NCI-H2107 treated with DMSO at 0.1 percent for 48 hours (cell line): ENCODE measurements around the gene PEPD.

Experiments
- DNase-seq: peaks from one replicate; lab custom pipeline; 2025; ENCODE audit not compliant: unreplicated experiment; lab: John Stamatoyannopoulos, UW

The PEPD gene

DNA sequence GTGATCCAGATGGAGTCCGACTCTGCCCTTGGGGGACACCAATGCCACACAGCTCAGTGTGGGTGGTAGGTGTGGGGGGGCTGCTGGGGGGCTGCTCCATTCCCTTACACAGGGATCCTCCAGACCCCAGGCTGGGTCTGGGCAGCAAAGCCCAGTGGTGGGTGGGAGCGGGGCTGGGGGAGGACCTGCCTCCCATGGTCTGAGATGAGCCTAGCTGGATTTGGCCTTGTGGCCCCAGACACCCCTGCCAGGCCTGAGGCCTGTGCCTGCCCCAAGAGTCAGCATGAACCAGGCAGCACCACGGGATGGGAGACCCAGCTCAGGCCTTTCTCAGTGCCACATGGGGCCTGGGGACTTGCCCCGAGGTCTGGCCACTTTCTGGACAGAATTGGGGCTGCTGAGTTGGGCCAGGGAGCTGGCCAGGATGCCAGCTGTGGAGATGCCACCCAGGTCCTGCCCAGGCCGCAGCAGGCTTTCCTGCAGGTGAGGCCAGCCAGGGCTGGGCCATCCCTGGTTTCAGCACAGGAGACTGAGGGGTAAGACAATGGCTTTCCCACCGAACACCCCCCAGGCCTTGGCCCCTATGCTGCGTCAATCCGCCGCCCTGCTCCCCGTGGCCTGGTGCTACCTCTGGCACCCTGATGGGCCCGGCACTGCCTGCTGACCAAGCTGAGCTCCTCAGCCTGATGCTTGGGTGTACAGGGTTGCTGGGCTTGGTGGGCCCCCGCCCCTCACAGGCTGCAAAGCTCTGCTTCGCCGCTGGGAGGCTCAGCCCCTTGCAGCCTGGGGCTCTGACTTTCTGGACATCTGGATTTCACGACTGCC, 123.8 kb downstream of the PEPD start:
- DNase-seq = no peak

- DNase-seq = no peak
Observed at GRCh38 chr19:33396701-33397535, 124.7 kb downstream of the PEPD start.

GRCh38 chr19:33395561-33396550, 125.7 kb downstream of the PEPD start:
- DNase-seq = no peak

DNA sequence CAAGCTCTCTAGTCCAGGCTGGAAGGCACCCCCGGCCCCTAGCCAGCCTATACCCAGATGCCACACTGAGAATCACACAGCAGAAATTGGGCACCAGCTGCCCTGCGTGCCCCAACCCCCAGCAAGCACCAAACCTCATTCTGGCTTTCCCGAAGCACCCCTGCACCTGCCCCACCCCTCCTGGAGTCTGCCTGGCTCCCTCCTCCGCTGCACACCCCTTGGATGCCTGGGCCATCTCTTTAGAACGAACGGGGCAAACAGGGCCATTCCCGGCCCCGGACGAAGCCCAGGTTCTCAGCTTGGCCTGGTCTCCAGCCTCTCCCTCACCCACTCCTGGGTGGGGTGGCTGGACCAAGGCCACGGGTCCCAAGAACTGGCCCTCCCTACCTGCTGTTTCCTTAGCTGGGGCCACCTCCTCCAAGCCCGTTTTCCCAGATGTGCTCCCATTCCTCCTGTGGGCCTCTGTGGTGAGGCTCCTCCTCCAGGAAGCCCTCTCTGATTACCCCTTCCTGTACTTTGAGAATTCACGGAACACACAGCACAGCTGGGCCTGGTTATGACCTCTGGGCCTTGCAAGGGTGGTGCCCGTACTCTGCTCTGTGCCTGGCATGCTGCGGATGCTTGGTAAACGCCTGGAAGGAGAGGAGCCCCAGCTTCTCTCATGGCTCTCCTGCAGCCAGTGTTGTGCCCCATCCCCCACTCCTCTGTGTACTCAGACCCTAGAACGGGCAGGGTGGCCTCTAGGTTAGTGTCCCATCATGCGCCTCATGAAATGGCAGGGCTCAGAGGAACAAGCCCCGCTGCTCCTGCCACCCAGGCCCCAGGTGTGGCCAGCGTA, 126.6 kb downstream of the PEPD start:
- DNase-seq = no peak

DNA sequence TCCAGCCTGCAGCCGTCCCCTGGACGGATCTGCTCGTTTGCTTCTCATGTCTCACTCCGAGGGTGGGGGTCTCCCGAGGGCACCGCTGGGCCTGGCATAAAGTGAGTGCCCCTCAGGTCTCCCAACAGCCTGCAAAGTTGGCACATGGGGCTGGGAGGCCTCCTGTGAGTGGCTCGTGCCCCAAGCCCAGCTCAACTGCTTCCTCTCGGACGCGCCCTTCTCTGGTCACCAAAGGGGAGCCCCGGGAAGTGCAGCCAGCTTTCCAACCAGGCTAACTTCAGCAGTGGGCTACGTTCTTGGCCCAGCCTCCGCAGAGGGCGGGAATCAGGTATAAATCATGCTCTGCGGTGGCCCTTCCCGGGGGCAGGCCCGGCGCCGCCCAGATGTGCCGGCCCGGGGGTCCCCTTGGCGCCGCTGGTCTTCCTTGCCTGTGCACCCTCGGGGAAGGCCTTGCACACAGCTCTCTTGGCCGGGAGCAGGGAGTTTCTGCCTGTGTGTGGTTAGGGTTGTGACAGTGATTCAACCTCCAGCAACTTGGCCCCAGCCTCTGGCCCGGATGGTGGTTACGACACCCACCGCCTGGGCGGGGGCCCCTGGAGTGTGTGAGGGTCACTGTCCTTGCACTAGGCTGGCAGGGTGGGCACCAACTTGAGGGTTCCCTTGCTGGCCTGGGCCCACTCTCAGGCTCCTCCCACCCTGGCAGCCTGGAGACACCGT, 127.4 kb downstream of the PEPD start:
- DNase-seq = no peak

- DNase-seq = no peak
Observed at GRCh38 chr19:33393286-33394005, 128.1 kb downstream of the PEPD start.

DNA sequence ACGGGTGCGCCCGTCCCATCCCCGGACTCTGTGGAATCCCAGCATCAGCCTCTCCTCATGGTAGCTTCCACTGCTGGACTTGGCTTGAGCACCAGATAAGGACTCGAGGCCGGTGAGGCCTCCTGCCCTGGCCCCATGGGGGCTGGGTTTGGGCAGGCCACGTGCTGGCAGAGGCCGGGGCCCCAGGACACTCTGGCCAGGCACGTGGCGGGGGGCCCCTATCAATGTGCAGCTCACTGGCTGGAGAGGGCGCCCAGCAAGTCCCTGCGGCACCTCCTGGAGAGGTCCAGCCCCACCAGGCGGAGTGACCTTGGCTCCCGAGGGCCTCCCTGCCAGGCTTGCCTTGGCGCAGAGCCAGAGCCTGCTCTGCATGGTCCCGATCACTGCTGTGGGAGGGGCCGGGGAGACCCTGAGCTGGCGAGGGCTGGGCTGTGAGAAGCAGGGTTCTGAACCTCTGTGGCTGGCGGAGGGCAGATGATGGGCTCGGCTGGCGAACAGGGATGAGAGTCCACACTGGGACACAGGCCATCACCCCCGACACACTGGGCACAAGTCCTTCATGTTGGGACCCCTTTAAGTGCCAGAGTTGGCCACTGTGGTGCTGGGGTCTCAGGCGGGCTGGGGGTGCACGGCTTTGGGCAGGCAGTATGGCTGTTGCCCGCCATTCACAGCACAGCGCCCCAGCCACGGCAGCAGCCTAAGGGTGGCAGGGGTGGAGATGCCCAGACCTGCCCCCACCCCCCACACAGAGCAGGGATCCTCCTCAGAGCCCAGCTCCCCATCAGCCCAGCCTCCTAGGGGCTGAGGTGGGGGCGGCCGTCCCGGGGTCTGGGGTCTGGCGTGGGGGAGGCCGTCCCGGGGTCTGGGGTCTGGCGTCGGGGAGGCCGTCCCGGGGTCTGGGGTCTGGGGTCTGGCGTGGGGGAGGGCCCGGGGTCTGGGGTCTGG, 129.0 kb downstream of the PEPD start:
- DNase-seq = no peak

DNA sequence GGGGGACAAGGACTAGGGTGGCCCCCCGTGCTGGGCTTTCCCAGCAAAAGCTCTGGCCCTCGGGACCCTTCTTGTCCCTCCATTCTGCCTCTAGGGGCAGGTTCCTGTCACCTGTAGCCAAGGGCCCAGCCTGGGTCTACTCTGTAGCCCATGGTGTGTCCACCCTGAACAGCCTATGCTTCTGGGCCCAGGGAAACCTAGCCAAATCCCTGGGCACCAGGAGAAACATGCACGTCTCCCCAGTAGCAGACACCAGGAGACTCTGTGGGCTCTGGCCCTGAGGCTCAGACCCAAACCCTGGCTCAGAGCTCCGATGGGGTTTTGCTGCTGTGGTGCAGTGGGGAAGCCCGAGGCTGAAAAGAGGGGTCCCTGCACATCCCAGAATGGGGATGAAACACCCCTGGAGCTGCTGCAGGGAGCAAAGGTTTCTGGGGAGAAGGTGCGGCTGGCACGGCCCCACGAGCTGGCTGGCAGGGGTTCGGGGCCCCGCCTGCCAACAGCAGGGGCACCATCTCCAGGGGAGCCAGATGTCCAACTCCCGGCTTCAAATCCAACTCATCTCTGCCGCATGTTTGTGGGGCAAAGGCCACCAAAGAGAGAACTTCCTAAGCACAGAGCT, 129.9 kb downstream of the PEPD start:
- no peak for DNase-seq

DNA sequence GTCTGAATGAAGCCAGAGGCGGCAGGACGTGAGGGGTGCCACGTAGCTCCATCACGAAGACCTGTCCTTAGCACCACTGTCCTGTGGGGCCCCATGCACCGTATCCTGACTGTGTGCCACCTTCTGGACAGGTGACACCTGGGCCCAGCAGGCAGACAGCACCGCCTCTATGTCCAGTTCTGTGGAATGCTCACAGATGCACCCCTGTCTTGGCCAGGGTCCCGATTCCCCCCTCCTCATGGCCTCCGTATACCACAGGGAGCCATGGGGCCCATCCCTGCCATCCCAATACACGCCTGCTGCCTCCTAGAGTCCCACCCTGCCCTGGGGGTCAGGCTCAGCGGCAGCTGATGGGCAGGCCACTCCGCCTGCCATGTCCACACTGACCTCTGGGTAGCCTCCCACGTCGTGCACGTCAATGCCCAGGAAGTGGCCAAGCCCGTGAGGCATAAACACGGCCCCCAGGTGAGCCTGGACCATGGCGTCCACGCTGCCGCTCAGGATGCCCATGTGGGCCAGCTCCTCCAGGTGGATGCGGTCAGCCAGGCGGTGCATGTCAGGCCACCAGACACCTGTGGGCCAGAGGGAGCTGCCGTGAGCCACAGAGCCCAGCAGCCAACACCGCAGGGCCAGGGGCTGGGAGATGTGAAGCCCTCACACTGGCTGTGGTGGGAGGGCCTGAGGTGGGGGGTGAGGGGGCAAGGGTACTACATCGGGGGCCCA, 130.5 kb downstream of the PEPD start:
- no peak for DNase-seq

DNA sequence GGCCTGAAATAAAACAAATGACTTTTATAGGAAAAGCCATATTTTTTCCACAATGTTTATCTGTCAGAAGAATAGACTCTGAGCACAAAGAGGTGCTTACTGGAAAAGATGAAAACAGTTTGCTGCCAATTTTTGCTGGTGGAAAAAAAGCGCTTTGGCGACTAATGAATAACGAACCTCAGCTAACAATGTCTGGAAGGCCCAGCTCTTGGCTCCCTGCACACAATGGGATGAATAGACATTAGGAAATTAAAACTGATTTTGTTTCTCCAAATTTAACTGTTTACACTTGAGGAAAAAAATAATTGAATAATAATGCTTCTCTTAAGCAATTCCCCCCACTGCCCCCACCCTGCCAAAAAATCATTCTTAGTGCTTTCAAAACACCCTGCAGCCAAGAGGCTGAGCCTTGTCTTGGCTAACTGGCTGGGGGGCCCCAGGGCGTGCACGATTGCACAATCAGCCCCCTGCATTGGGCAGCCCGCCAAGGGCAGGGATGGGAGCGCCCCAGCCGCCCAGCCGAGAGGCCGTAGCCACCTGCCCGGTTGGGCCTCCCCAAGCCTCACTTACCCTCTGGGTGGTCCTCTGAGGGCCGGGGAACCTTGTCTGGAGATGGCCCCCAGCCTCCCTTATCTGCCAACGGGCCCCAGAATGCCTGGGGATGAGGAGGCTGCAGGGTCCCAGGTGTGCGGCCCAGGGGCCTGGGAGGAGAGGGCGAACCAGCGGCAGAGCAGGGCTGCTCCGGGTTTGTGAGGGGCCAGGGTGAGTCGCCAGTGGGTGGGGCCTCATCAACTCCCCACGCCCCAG, 131.3 kb downstream of the PEPD start:
- DNase-seq = no peak

DNA sequence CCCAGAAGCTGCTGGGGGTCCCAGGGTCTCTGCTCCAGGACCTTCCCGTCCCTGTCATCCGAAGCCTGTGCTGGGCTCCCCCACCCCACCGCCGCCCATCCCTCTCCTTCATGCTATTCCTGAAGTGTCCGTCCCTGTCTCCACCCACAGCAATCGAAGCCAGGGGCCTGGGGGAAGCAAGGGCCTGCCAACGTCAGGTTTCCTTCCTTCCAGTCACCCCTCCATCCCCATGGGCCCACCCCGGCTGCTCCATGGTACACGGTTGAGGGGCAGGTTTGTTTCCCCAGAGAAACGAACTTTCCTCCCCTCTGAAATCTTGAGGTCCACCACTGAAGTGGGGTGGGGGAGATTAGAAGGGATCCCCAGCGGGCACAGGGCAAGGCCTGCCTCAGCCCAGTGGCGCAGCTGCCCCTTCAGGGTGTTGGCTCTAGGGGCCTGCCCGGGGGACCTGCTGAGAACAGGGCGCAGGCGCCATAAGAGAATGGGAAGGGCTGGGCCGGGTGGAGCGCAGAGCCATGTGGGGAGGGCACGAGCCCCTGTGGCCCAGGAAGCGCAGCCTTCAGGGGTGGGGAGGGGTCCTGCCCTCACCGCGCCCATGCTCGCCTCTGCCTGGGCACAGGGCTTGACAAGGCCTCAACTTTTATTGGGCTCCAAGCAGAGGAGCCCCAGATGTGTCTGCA, 132.0 kb downstream of the PEPD start:
- DNase-seq = no peak

GRCh38 chr19:33388725-33389420, 132.7 kb downstream of the PEPD start:
- no peak for DNase-seq

DNA sequence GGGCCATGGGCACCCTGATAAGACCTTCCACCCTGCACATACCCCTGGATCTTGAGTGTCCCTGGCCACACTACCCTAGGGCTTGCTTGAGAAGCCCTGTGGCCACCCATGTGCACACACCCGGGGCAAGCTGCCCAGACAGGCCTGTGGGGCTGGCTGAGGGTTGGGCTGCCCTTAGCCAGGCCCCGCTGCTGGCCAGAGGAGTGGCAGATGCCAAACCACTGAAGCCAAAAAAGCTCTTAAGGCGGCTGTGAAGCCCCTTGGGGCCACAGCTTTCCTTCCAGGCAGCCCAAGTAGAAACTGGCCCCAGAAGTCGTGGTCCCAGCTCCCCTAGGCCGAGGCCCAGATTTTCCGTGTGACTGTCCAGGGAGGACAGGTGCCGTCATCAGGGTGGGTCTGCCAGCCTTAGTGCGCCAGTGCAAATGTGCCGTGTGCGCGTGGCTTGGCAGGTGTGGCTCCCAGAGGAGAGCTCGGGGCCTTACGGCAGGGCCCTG, 133.3 kb downstream of the PEPD start:
- DNase-seq = no peak
